Large intestine (tissue), 12 donors: Measurements from ENCODE around the gene FRMD6. TPM values are rescaled to one million over a fixed set of nuclear protein-coding genes. Genes with fewer than 3 reads are reported as not detected.

Experiments
- DNase-seq, 2 donors: peaks; one replicate each; pipeline versions ENCODE4 v3.0.0 to v3.0.0-alpha.2; 2013
- H3K27ac ChIP-seq: one replicate; pipeline ENCODE4 v1.5.1; 2013; ENCODE audit warnings: low read length
- H3K27me3 ChIP-seq: 2 replicates; pipeline ENCODE4 v1.6.1; 2013; ENCODE audit warnings: low read length; ENCODE audit not compliant: control insufficient read depth, insufficient read depth
- H3K36me3 ChIP-seq: 2 replicates; pipeline ENCODE4 v1.6.1; 2013; ENCODE audit warnings: low read length; ENCODE audit not compliant: control insufficient read depth, insufficient read depth
- H3K4me1 ChIP-seq: one replicate; pipeline ENCODE4 v1.6.1; 2013; ENCODE audit warnings: low read length; ENCODE audit not compliant: control insufficient read depth, insufficient read depth
- H3K4me3 ChIP-seq: one replicate; pipeline ENCODE4 v1.5.1; 2013; ENCODE audit warnings: low read length
- H3K9me3 ChIP-seq: one replicate; pipeline ENCODE4 v1.6.1; 2013; ENCODE audit warnings: mild to moderate bottlenecking, low read depth, low read length, moderate library complexity; ENCODE audit not compliant: control insufficient read depth
- WGBS: methylation state at CpG from one replicate; pipeline ENCODE4 v1.1.5; 2013; ENCODE audit warnings: low lambda C conversion rate; ENCODE audit not compliant: insufficient coverage; 5-methylcytosine and 5-hydroxymethylcytosine counted together
- long read RNA-seq, 11 donors: transcript quantifications; one replicate each; lab custom pipeline, GENCODE V29; 2026
- polyA plus RNA-seq: library from polyadenylated mRNA; unstranded; fragments of 120-200 nt; gene quantifications from one replicate; pipeline ENCODE4 v1.2.1, GENCODE V29; 2013

The FRMD6 gene
- 10.3 TPM for polyA plus RNA-seq
- long read RNA-seq, donor 1 = 0 reads
- long read RNA-seq, donor 2 = 0 reads
- long read RNA-seq, donor 3 = 0 reads
- long read RNA-seq, donor 4 = 0 reads
- long read RNA-seq, donor 5, full-length matches to known transcripts = 1 of 1 reads
- long read RNA-seq, donor 5, partial matches to known transcripts = 0 of 1 reads
- long read RNA-seq, donor 5, other reads (novel, unspliced or antisense) = 0 of 1 reads
- long read RNA-seq, donor 6, full-length matches to known transcripts = 1 of 1 reads
- long read RNA-seq, donor 6, partial matches to known transcripts = 0 of 1 reads
- long read RNA-seq, donor 6, other reads (novel, unspliced or antisense) = 0 of 1 reads
- long read RNA-seq, donor 7, partial matches to known transcripts = 0 of 1 reads
- long read RNA-seq, donor 7, other reads (novel, unspliced or antisense) = 0 of 1 reads
- long read RNA-seq, donor 8, full-length matches to known transcripts = 3 of 3 reads
- long read RNA-seq, donor 8, partial matches to known transcripts = 0 of 3 reads
- long read RNA-seq, donor 8, other reads (novel, unspliced or antisense) = 0 of 3 reads
- long read RNA-seq, donor 9, full-length matches to known transcripts = 2 of 2 reads
- long read RNA-seq, donor 9, partial matches to known transcripts = 0 of 2 reads
- long read RNA-seq, donor 9, other reads (novel, unspliced or antisense) = 0 of 2 reads
- long read RNA-seq, donor 10, partial matches to known transcripts = 0 of 1 reads
- long read RNA-seq, donor 10, other reads (novel, unspliced or antisense) = 0 of 1 reads
- long read RNA-seq, donor 11, partial matches to known transcripts = 0 of 2 reads
- long read RNA-seq, donor 11, other reads (novel, unspliced or antisense) = 0 of 2 reads

GRCh38 chr14:51651388-51652167, at the start of gene FRMD6:
Gene FRMD6 (plus strand): TSS chr14:51651910. CDS start chr14:51689837, 37,927 bp downstream.
- DNase-seq = peak; percentile 74 to 91
- no peaks in the 10 kb centered on the region for H3K36me3 ChIP-seq

GRCh38 chr14:51602310-51602709, 49.4 kb upstream of the FRMD6 start:
- H3K4me1 ChIP-seq = no peaks in the 10 kb centered on the region
- no peaks in the 10 kb centered on the region for H3K36me3 ChIP-seq

More at GRCh38 chr14:51651388-51652167, at the start of gene FRMD6:
- H3K27me3 ChIP-seq = no peaks in the 10 kb centered on the region
- peak within 1 kb of the TSS; percentile 96 for H3K4me3 ChIP-seq
- peaks cover 11% of the 10 kb centered on the region for H3K4me1 ChIP-seq
- no peaks in the 10 kb centered on the region for H3K9me3 ChIP-seq
- no CpG with 5 or more reads among the region's 86 CpGs for WGBS
- H3K27ac ChIP-seq = peak within 1 kb of the TSS; percentile 80

GRCh38 chr14:51603495-51603894, 48.2 kb upstream of the FRMD6 start:
- no peak for DNase-seq
- Histone ChIP-seq H3K4me1 (no peaks in the 10 kb centered on the region), H3K27ac (no peak overlapping the region), H3K9me3 (no peaks in the 10 kb centered on the region), H3K27me3 (no peaks in the 10 kb centered on the region), H3K4me3 (no peak overlapping the region), H3K36me3 (no peaks in the 10 kb centered on the region)
- WGBS = 100% methylated on average over 1 of the region's 3 CpGs

More at GRCh38 chr14:51602310-51602709, 49.4 kb upstream of the FRMD6 start:
- H3K9me3 ChIP-seq = no peaks in the 10 kb centered on the region
- H3K27me3 ChIP-seq = no peaks in the 10 kb centered on the region
- H3K4me3 ChIP-seq = no peak overlapping the region
- no peak overlapping the region for H3K27ac ChIP-seq
- no peak for DNase-seq

GRCh38 chr14:51604073-51604472, 47.6 kb upstream of the FRMD6 start:
- Histone ChIP-seq H3K4me3 (no peak overlapping the region), H3K9me3 (no peaks in the 10 kb centered on the region), H3K4me1 (no peaks in the 10 kb centered on the region), H3K27ac (no peak overlapping the region), H3K36me3 (no peaks in the 10 kb centered on the region), H3K27me3 (no peaks in the 10 kb centered on the region)
- WGBS = 86% methylated on average over 1 of the region's 4 CpGs
- no peak for DNase-seq

- no peak overlapping the region for H3K4me3 ChIP-seq
- DNase-seq = no peak
- WGBS = no CpG with 5 or more reads among the region's 2 CpGs
- no peak overlapping the region for H3K27ac ChIP-seq
- H3K9me3 ChIP-seq = no peaks in the 10 kb centered on the region
- H3K36me3 ChIP-seq = no peaks in the 10 kb centered on the region
- H3K27me3 ChIP-seq = no peaks in the 10 kb centered on the region
- H3K4me1 ChIP-seq = no peaks in the 10 kb centered on the region
Measured at GRCh38 chr14:51605575-51605974, 46.1 kb upstream of the FRMD6 start.

GRCh38 chr14:51607711-51608110, 44.0 kb upstream of the FRMD6 start:
- no CpG with 5 or more reads among the region's 12 CpGs for WGBS
- DNase-seq = no peak
- H3K9me3 ChIP-seq = no peaks in the 10 kb centered on the region

GRCh38 chr14:51609251-51609954, 42.3 kb upstream of the FRMD6 start:
- WGBS = 37% methylated on average over 2 of the region's 8 CpGs
- Histone ChIP-seq H3K27me3 (no peaks in the 10 kb centered on the region), H3K27ac (no peak overlapping the region)

More at GRCh38 chr14:51607711-51608110, 44.0 kb upstream of the FRMD6 start:
- no peak overlapping the region for H3K4me3 ChIP-seq
- no peaks in the 10 kb centered on the region for H3K4me1 ChIP-seq
- H3K27ac ChIP-seq = no peak overlapping the region
- H3K36me3 ChIP-seq = no peaks in the 10 kb centered on the region
- H3K27me3 ChIP-seq = no peaks in the 10 kb centered on the region

GRCh38 chr14:51609955-51610283, 41.8 kb upstream of the FRMD6 start:
- Histone ChIP-seq H3K27ac (no peak overlapping the region), H3K9me3 (no peaks in the 10 kb centered on the region), H3K27me3 (no peaks in the 10 kb centered on the region), H3K36me3 (no peaks in the 10 kb centered on the region), H3K4me3 (no peak overlapping the region), H3K4me1 (no peaks in the 10 kb centered on the region)
- DNase-seq = no peak
- no CpG with 5 or more reads among the region's 5 CpGs for WGBS

More at GRCh38 chr14:51609251-51609954, 42.3 kb upstream of the FRMD6 start:
- no peaks in the 10 kb centered on the region for H3K4me1 ChIP-seq
- H3K36me3 ChIP-seq = no peaks in the 10 kb centered on the region
- H3K9me3 ChIP-seq = no peaks in the 10 kb centered on the region
- H3K4me3 ChIP-seq = no peak overlapping the region
- no peak for DNase-seq

GRCh38 chr14:51610771-51611170, 40.9 kb upstream of the FRMD6 start:
- Histone ChIP-seq H3K27ac (no peak overlapping the region), H3K36me3 (no peaks in the 10 kb centered on the region), H3K9me3 (no peaks in the 10 kb centered on the region), H3K27me3 (no peaks in the 10 kb centered on the region), H3K4me1 (no peaks in the 10 kb centered on the region), H3K4me3 (no peak overlapping the region)
- 100% methylated on average over 1 of the region's 1 CpG for WGBS
- no peak for DNase-seq
